H1 (cell line): Measurements from ENCODE around the gene PIGH. TPM values are rescaled to one million over a fixed set of nuclear protein-coding genes. Genes with fewer than 3 reads are reported as not detected.

Source experiments
- EP300 ChIP-seq, 2 experiments: IDR thresholded peaks; 1 replicate in 1 of 2; 2 replicates in 1 of 2; pipeline ENCODE4 v1.6.1; 2011 to 2012; ENCODE audit warnings: low read depth in 2 of 2, low read length in 2 of 2, mild to moderate bottlenecking in 2 of 2, borderline replicate concordance in 1 of 2, inconsistent platforms in 1 of 2, moderate library complexity in 1 of 2
- GTF2F1 ChIP-seq: IDR thresholded peaks from 2 replicates; pipeline ENCODE4 v1.6.1; 2012; ENCODE audit warnings: low read depth, low read length, improper control_type of control experiment, borderline replicate concordance
- JUN ChIP-seq: IDR thresholded peaks from 2 replicates; pipeline ENCODE4 v1.6.1; 2011; ENCODE audit warnings: low read depth, mild to moderate bottlenecking, improper control_type of control experiment, low read length
- JUND ChIP-seq: IDR thresholded peaks from 2 replicates; pipeline ENCODE4 v1.6.1; 2011; ENCODE audit warnings: mild to moderate bottlenecking, improper control_type of control experiment, low read length
- KDM5A ChIP-seq: fragments of 200-600 bp; IDR thresholded peaks from 2 replicates; pipeline ENCODE4 v1.7.1; 2012; ENCODE audit warnings: mild to moderate bottlenecking, low read length, inconsistent platforms, mixed read lengths
- SP1 ChIP-seq: IDR thresholded peaks from 2 replicates; pipeline ENCODE4 v1.6.1; 2011; ENCODE audit warnings: low read depth, low read length
- SUZ12 ChIP-seq: fragments of 200-600 bp; sonication (generic); IDR thresholded peaks from 2 replicates; pipeline ENCODE4 v1.6.1; 2012; ENCODE audit warnings: mild to moderate bottlenecking, inconsistent platforms, low read length, moderate library complexity, mixed read lengths
- TAF7 ChIP-seq: optimal IDR thresholded peaks from 2 replicates; pipeline ENCODE3; 2011; ENCODE audit warnings: low read depth, mild to moderate bottlenecking, inconsistent platforms, low read length, moderate library complexity, borderline replicate concordance
- polyA plus RNA-seq, 7 experiments: library from polyadenylated mRNA; depleted of rRNA in 3 of 7; stranded (reverse) in 5 of 7; unstranded in 2 of 7; fragments of >200 nt in 5 of 7; fragments of 200-250 nt in 2 of 7; gene quantifications; 1 replicate in 5 of 7; 2 replicates in 1 of 7; 4 replicates in 1 of 7; pipeline versions ENCODE4 v1.2.1 to v1.2.3, GENCODE V29; 2011 to 2013; ENCODE audit warnings: missing spikeins in 2 of 7, mixed read lengths in 2 of 7
- total RNA-seq: library from RNA; stranded (reverse); fragmentation: NEBNext Ultra II Directional; extraction: Animal tissue kit (Norgen Biotek cat#: 25700); gene quantifications from 2 replicates; pipeline ENCODE4 v1.2.1, GENCODE V29; 2021
- TF ChIP-seq, protein P1 (sequence below): fragments of 300-600 bp; sonication (generic); IDR thresholded peaks from 2 replicates; pipeline ENCODE4 v1.7.1; 2012; ENCODE audit warnings: low read length, moderate library complexity, mild to moderate bottlenecking, inconsistent platforms; ENCODE audit not compliant: insufficient replicate concordance
- TF ChIP-seq, protein P2 (sequence below): IDR thresholded peaks from 2 replicates; pipeline ENCODE4 v1.6.1; 2012; ENCODE audit warnings: low read length, inconsistent platforms

Gene PIGH
- total and polyA plus RNA-seq, 2 of the 8 experiments (the other 6 are each of a cell fraction or from before 2014, with no cell fraction given), result 7.2 to 8.6 TPM

DNA sequence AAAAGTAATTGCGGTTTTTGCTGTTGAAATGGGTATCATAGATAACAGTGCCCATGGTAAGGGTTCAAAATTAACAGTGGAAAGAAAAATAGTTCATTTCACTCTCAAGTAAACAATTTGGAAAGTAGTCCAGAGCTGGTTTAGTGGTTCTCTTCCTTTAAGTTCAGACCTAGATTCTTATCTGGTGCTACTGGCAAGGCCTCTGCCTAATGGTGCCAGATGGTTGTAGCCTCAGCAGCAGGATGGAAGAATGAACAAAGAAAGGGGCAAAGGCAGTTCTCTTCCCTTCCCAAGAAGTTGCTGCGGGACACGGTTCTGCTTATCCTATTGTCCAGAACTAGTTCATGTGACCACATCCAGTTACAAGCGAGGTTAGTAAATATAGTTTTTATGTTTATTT is 30.1 kb upstream of the PIGH start (continued):
- TF ChIP-seq, protein P1, sequence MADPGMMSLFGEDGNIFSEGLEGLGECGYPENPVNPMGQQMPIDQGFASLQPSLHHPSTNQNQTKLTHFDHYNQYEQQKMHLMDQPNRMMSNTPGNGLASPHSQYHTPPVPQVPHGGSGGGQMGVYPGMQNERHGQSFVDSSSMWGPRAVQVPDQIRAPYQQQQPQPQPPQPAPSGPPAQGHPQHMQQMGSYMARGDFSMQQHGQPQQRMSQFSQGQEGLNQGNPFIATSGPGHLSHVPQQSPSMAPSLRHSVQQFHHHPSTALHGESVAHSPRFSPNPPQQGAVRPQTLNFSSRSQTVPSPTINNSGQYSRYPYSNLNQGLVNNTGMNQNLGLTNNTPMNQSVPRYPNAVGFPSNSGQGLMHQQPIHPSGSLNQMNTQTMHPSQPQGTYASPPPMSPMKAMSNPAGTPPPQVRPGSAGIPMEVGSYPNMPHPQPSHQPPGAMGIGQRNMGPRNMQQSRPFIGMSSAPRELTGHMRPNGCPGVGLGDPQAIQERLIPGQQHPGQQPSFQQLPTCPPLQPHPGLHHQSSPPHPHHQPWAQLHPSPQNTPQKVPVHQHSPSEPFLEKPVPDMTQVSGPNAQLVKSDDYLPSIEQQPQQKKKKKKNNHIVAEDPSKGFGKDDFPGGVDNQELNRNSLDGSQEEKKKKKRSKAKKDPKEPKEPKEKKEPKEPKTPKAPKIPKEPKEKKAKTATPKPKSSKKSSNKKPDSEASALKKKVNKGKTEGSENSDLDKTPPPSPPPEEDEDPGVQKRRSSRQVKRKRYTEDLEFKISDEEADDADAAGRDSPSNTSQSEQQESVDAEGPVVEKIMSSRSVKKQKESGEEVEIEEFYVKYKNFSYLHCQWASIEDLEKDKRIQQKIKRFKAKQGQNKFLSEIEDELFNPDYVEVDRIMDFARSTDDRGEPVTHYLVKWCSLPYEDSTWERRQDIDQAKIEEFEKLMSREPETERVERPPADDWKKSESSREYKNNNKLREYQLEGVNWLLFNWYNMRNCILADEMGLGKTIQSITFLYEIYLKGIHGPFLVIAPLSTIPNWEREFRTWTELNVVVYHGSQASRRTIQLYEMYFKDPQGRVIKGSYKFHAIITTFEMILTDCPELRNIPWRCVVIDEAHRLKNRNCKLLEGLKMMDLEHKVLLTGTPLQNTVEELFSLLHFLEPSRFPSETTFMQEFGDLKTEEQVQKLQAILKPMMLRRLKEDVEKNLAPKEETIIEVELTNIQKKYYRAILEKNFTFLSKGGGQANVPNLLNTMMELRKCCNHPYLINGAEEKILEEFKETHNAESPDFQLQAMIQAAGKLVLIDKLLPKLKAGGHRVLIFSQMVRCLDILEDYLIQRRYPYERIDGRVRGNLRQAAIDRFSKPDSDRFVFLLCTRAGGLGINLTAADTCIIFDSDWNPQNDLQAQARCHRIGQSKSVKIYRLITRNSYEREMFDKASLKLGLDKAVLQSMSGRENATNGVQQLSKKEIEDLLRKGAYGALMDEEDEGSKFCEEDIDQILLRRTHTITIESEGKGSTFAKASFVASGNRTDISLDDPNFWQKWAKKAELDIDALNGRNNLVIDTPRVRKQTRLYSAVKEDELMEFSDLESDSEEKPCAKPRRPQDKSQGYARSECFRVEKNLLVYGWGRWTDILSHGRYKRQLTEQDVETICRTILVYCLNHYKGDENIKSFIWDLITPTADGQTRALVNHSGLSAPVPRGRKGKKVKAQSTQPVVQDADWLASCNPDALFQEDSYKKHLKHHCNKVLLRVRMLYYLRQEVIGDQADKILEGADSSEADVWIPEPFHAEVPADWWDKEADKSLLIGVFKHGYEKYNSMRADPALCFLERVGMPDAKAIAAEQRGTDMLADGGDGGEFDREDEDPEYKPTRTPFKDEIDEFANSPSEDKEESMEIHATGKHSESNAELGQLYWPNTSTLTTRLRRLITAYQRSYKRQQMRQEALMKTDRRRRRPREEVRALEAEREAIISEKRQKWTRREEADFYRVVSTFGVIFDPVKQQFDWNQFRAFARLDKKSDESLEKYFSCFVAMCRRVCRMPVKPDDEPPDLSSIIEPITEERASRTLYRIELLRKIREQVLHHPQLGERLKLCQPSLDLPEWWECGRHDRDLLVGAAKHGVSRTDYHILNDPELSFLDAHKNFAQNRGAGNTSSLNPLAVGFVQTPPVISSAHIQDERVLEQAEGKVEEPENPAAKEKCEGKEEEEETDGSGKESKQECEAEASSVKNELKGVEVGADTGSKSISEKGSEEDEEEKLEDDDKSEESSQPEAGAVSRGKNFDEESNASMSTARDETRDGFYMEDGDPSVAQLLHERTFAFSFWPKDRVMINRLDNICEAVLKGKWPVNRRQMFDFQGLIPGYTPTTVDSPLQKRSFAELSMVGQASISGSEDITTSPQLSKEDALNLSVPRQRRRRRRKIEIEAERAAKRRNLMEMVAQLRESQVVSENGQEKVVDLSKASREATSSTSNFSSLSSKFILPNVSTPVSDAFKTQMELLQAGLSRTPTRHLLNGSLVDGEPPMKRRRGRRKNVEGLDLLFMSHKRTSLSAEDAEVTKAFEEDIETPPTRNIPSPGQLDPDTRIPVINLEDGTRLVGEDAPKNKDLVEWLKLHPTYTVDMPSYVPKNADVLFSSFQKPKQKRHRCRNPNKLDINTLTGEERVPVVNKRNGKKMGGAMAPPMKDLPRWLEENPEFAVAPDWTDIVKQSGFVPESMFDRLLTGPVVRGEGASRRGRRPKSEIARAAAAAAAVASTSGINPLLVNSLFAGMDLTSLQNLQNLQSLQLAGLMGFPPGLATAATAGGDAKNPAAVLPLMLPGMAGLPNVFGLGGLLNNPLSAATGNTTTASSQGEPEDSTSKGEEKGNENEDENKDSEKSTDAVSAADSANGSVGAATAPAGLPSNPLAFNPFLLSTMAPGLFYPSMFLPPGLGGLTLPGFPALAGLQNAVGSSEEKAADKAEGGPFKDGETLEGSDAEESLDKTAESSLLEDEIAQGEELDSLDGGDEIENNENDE, result no peak
- TF ChIP-seq EP300 (IDR thresholded peaks at IDR 0.05; ENCODE audit: borderline replicate concordance in 1 of 2, low read depth in 2 of 2, low read length in 2 of 2), result no peak
- TF ChIP-seq, protein P2, sequence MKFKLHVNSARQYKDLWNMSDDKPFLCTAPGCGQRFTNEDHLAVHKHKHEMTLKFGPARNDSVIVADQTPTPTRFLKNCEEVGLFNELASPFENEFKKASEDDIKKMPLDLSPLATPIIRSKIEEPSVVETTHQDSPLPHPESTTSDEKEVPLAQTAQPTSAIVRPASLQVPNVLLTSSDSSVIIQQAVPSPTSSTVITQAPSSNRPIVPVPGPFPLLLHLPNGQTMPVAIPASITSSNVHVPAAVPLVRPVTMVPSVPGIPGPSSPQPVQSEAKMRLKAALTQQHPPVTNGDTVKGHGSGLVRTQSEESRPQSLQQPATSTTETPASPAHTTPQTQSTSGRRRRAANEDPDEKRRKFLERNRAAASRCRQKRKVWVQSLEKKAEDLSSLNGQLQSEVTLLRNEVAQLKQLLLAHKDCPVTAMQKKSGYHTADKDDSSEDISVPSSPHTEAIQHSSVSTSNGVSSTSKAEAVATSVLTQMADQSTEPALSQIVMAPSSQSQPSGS, result no peak
- no peak for TF ChIP-seq SP1
- TF ChIP-seq GTF2F1, result no peak
- TF ChIP-seq TAF7, result no peak
- no peak for TF ChIP-seq KDM5A
- TF ChIP-seq SUZ12, result no peak
- TF ChIP-seq JUND, result no peak
- no peak for TF ChIP-seq JUN
